GM23338 (cell line): Measurements from ENCODE around the gene WRNIP1. TPM values are rescaled to one million over a fixed set of nuclear protein-coding genes. Genes with fewer than 3 reads are reported as not detected.

Source experiments
- ATAC-seq: fragments of 200-7000 bp; cut with Tn5 transposase; 3 replicates; pipeline ENCODE4 v1.9.1; 2020
- DNase-seq: peaks from one replicate; pipeline ENCODE4 v3.0.0-alpha.2; 2015; ENCODE audit warnings: low spot score
- H2AFZ ChIP-seq: fragments of 200-600 bp; sonication (generic); 2 replicates; pipeline ENCODE4 v1.8.0; 2016; ENCODE audit warnings: antibody characterized with exemption, mild to moderate bottlenecking, moderate library complexity
- H3F3A ChIP-seq: fragments of 200-600 bp; sonication (generic); replicated peaks from 2 replicates; pipeline ENCODE4 v1.8.0; 2017; ENCODE audit warnings: antibody characterized with exemption, mixed run types, low read depth
- H3K27ac ChIP-seq: fragments of 200-600 bp; sonication (generic); 2 replicates; pipeline ENCODE4 v1.6.1; 2016; ENCODE audit warnings: low read depth
- H3K27me3 ChIP-seq: fragments of 200-600 bp; sonication (generic); 2 replicates; pipeline ENCODE4 v1.8.0; 2016; ENCODE audit warnings: mild to moderate bottlenecking, mixed run types, moderate library complexity; ENCODE audit not compliant: insufficient read depth
- H3K36me3 ChIP-seq: fragments of 200-600 bp; sonication (generic); 2 replicates; pipeline ENCODE4 v1.8.0; 2016; ENCODE audit warnings: mild to moderate bottlenecking; ENCODE audit not compliant: insufficient read depth
- H3K4me1 ChIP-seq: fragments of 200-600 bp; sonication (generic); 2 replicates; pipeline ENCODE4 v1.8.0; 2016; ENCODE audit warnings: mild to moderate bottlenecking, moderate library complexity; ENCODE audit not compliant: insufficient read depth
- H3K4me2 ChIP-seq: fragments of 200-600 bp; sonication (generic); 2 replicates; pipeline ENCODE4 v1.7.1; 2017; ENCODE audit warnings: mixed run types
- H3K4me3 ChIP-seq: fragments of 200-600 bp; sonication (generic); 2 replicates; pipeline ENCODE4 v1.6.1; 2016; ENCODE audit warnings: mixed run types
- H3K79me2 ChIP-seq: fragments of 200-600 bp; sonication (generic); replicated peaks from 2 replicates; pipeline ENCODE4 v1.8.0; 2017; ENCODE audit warnings: mild to moderate bottlenecking; ENCODE audit not compliant: insufficient read depth
- H3K9me2 ChIP-seq: fragments of 200-600 bp; sonication (generic); 2 replicates; pipeline ENCODE4 v1.8.0; 2017; ENCODE audit not compliant: insufficient read depth
- H4K20me1 ChIP-seq: fragments of 200-600 bp; sonication (generic); replicated peaks from 2 replicates; pipeline ENCODE4 v1.8.0; 2017; ENCODE audit warnings: mild to moderate bottlenecking; ENCODE audit not compliant: insufficient read depth
- H3K27ac Mint-ChIP-seq: 2 replicates; pipeline ENCODE4 v1.8.0; 2020; ENCODE audit warnings: inconsistent platforms, mild to moderate bottlenecking, moderate library complexity, mixed read lengths
- H3K27me3 Mint-ChIP-seq: 3 replicates; pipeline ENCODE4 v1.8.0; 2022; ENCODE audit warnings: low read depth, mild to moderate bottlenecking, moderate library complexity, mixed read lengths, inconsistent platforms; ENCODE audit not compliant: insufficient read depth, poor library complexity
- H3K36me3 Mint-ChIP-seq: 3 replicates; pipeline ENCODE4 v1.8.0; 2021; ENCODE audit warnings: low read depth, mild to moderate bottlenecking, inconsistent platforms, moderate library complexity, mixed read lengths
- H3K4me1 Mint-ChIP-seq: 3 replicates; pipeline ENCODE4 v1.8.0; 2020; ENCODE audit warnings: mild to moderate bottlenecking, inconsistent platforms, mixed read lengths
- H3K4me3 Mint-ChIP-seq: 3 replicates; pipeline ENCODE4 v1.8.0; 2021; ENCODE audit warnings: moderate library complexity, mild to moderate bottlenecking, inconsistent platforms, mixed read lengths
- H3K9me3 Mint-ChIP-seq: 3 replicates; pipeline ENCODE4 v1.8.0; 2020; ENCODE audit warnings: moderate library complexity, mild to moderate bottlenecking, inconsistent platforms, mixed read lengths
- NANOG ChIP-seq: IDR thresholded peaks from 2 replicates; pipeline ENCODE4 v1.6.1; 2016; ENCODE audit warnings: antibody characterized with exemption, borderline replicate concordance
- POLR2AphosphoS5 ChIP-seq: IDR thresholded peaks from 2 replicates; pipeline ENCODE4 v1.6.1; 2016; ENCODE audit warnings: antibody characterized with exemption, low read depth
- ZNF114 ChIP-seq: fragments of 250-450 bp; sonication (Bioruptor Pico); IDR thresholded peaks from 2 replicates; pipeline ENCODE4 v1.5.0; 2020; ENCODE audit warnings: mild to moderate bottlenecking, moderate library complexity
- polyA plus RNA-seq: library from polyadenylated mRNA; unstranded; fragments of >200 nt; fragmentation: Nextera tagmentation; extraction: Ambion mirVana; gene quantifications from 2 replicates; pipeline ENCODE4 v1.2.1, GENCODE V29; 2016
- total RNA-seq: library from RNA; depleted of rRNA; stranded (reverse); fragments of >200 nt; shearing (Covaris generic); gene quantifications from 2 replicates; pipeline ENCODE4 v1.2.3, GENCODE V29; 2014
- TF ChIP-seq, protein P1 (sequence below): fragments of 250-450 bp; sonication (Bioruptor Pico); IDR thresholded peaks from 2 replicates; pipeline ENCODE4 v1.5.0; 2020; ENCODE audit warnings: mild to moderate bottlenecking, moderate library complexity
- TF ChIP-seq, protein P2 (sequence below): IDR thresholded peaks from 2 replicates; pipeline ENCODE4 v1.6.1; 2016; ENCODE audit warnings: antibody characterized with exemption
- TF ChIP-seq, protein P3 (sequence below), 2 experiments: fragments of 200-600 bp in 1 of 2; sonication (generic) in 1 of 2; conservative IDR thresholded peaks; 2 replicates each; pipeline versions ENCODE4 v1.5.1 to v1.6.1; 2016 to 2017; ENCODE audit warnings: antibody characterized with exemption in 2 of 2, low read depth in 2 of 2, mild to moderate bottlenecking in 2 of 2, moderate library complexity in 1 of 2

Gene WRNIP1
- total and polyA plus RNA-seq, 2 experiments from 2014 or later, result 27.6 to 66.0 TPM

DNA sequence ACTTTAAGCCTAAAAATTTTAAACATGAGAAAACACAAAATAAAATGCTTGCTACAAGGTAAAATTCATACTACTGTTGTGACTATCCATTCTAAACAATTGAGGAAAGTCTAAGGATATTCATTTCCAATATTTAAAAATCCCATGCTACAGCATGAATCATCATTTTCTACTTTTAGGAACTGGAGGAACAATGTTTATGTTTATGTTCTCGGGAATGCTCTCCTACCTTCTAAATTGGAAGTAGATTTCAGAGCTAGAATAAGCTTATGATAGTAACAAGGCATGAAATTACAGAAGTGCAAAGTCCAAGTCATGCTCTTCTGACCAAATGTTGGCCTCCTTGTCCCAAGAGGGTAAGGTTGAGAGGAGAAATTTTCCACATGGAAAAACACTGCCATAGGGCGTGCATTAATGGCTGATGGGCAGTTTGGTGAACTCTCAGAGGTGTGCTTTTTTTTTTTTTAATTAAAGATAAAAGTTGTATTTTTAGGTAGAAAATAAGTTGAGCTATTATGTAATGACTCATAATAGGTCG lies 8.4 kb upstream of the WRNIP1 start (continued):
- TF ChIP-seq, protein P1, sequence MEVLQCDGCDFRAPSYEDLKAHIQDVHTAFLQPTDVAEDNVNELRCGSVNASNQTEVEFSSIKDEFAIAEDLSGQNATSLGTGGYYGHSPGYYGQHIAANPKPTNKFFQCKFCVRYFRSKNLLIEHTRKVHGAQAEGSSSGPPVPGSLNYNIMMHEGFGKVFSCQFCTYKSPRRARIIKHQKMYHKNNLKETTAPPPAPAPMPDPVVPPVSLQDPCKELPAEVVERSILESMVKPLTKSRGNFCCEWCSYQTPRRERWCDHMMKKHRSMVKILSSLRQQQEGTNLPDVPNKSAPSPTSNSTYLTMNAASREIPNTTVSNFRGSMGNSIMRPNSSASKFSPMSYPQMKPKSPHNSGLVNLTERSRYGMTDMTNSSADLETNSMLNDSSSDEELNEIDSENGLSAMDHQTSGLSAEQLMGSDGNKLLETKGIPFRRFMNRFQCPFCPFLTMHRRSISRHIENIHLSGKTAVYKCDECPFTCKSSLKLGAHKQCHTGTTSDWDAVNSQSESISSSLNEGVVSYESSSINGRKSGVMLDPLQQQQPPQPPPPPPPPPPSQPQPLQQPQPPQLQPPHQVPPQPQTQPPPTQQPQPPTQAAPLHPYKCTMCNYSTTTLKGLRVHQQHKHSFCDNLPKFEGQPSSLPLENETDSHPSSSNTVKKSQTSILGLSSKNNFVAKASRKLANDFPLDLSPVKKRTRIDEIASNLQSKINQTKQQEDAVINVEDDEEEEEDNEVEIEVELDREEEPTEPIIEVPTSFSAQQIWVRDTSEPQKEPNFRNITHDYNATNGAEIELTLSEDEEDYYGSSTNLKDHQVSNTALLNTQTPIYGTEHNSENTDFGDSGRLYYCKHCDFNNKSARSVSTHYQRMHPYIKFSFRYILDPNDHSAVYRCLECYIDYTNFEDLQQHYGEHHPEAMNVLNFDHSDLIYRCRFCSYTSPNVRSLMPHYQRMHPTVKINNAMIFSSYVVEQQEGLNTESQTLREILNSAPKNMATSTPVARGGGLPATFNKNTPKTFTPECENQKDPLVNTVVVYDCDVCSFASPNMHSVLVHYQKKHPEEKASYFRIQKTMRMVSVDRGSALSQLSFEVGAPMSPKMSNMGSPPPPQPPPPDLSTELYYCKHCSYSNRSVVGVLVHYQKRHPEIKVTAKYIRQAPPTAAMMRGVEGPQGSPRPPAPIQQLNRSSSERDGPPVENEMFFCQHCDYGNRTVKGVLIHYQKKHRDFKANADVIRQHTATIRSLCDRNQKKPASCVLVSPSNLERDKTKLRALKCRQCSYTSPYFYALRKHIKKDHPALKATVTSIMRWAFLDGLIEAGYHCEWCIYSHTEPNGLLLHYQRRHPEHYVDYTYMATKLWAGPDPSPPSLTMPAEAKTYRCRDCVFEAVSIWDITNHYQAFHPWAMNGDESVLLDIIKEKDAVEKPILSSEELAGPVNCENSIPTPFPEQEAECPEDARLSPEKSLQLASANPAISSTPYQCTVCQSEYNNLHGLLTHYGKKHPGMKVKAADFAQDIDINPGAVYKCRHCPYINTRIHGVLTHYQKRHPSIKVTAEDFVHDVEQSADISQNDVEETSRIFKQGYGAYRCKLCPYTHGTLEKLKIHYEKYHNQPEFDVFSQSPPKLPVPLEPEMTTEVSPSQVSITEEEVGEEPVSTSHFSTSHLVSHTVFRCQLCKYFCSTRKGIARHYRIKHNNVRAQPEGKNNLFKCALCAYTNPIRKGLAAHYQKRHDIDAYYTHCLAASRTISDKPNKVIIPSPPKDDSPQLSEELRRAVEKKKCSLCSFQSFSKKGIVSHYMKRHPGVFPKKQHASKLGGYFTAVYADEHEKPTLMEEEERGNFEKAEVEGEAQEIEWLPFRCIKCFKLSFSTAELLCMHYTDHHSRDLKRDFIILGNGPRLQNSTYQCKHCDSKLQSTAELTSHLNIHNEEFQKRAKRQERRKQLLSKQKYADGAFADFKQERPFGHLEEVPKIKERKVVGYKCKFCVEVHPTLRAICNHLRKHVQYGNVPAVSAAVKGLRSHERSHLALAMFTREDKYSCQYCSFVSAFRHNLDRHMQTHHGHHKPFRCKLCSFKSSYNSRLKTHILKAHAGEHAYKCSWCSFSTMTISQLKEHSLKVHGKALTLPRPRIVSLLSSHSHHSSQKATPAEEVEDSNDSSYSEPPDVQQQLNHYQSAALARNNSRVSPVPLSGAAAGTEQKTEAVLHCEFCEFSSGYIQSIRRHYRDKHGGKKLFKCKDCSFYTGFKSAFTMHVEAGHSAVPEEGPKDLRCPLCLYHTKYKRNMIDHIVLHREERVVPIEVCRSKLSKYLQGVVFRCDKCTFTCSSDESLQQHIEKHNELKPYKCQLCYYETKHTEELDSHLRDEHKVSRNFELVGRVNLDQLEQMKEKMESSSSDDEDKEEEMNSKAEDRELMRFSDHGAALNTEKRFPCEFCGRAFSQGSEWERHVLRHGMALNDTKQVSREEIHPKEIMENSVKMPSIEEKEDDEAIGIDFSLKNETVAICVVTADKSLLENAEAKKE (CRISPR knock-in tag), result no peak

DNA sequence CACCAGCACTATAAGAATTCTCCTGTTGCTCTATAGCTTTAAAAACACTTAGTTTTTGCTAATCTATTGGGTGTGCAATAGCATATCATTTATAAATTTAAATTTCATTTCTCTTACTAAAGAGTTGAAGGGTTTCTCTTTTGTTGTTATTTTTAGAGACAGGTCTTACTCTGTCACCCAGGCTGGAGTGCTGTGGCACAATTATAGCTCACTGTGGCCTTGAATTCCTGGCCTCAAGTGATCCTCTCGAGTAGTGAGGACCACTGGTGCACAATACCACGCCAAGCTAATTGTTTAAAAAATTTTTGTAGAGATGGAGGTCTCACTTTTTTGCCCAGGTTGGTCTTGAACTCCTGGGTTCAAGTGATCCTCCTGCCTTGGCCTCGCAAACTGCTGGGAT lies 6.2 kb upstream of the WRNIP1 start:
- no peaks in the 10 kb centered on the region for H3K36me3 ChIP-seq
- no peak overlapping the region for H3K27ac Mint-ChIP-seq
- no peaks in the 10 kb centered on the region for H4K20me1 ChIP-seq
- peaks cover 4% of the 10 kb centered on the region; the same call in 1 of the 3 replicates for H3K9me3 Mint-ChIP-seq
- H3K4me3 ChIP-seq, result no peak overlapping the region
- no peak overlapping the region for H3K27ac ChIP-seq
- peaks cover under 1% of the 10 kb centered on the region for H3K4me1 Mint-ChIP-seq
- H3K36me3 Mint-ChIP-seq, result 0 out of 3 replicates have a peak, but pooled peaks cover 5% of the 10 kb centered on the region
- H3K27me3 Mint-ChIP-seq, result peaks cover 4% of the 10 kb centered on the region
- H3K4me2 ChIP-seq, result no peak overlapping the region
- H3K27me3 ChIP-seq, result no peaks in the 10 kb centered on the region
- DNase-seq (no peak), ATAC-seq (no peak)
- no peak overlapping the region for H3K4me3 Mint-ChIP-seq
- no peaks in the 10 kb centered on the region for H3K79me2 ChIP-seq
- no peaks in the 10 kb centered on the region for H3F3A ChIP-seq
- no peaks in the 10 kb centered on the region for H3K4me1 ChIP-seq
- no peaks in the 10 kb centered on the region for H3K9me2 ChIP-seq
- H2AFZ ChIP-seq, result no peak overlapping the region
- TF ChIP-seq POLR2AphosphoS5, result no peak
- TF ChIP-seq, protein P2, sequence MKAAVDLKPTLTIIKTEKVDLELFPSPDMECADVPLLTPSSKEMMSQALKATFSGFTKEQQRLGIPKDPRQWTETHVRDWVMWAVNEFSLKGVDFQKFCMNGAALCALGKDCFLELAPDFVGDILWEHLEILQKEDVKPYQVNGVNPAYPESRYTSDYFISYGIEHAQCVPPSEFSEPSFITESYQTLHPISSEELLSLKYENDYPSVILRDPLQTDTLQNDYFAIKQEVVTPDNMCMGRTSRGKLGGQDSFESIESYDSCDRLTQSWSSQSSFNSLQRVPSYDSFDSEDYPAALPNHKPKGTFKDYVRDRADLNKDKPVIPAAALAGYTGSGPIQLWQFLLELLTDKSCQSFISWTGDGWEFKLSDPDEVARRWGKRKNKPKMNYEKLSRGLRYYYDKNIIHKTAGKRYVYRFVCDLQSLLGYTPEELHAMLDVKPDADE, result no peak
- TF ChIP-seq, protein P3, sequence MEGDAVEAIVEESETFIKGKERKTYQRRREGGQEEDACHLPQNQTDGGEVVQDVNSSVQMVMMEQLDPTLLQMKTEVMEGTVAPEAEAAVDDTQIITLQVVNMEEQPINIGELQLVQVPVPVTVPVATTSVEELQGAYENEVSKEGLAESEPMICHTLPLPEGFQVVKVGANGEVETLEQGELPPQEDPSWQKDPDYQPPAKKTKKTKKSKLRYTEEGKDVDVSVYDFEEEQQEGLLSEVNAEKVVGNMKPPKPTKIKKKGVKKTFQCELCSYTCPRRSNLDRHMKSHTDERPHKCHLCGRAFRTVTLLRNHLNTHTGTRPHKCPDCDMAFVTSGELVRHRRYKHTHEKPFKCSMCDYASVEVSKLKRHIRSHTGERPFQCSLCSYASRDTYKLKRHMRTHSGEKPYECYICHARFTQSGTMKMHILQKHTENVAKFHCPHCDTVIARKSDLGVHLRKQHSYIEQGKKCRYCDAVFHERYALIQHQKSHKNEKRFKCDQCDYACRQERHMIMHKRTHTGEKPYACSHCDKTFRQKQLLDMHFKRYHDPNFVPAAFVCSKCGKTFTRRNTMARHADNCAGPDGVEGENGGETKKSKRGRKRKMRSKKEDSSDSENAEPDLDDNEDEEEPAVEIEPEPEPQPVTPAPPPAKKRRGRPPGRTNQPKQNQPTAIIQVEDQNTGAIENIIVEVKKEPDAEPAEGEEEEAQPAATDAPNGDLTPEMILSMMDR (conservative IDR thresholded peaks at IDR 0.05; ENCODE audit: low read depth in 2 of 2), result no peak
- no peak for TF ChIP-seq ZNF114 (CRISPR knock-in tag)
- TF ChIP-seq, protein P1 (CRISPR knock-in tag), result no peak
- no peak for TF ChIP-seq NANOG
